Lower leg skin (tissue), 3 donors: ENCODE results near the gene NIPAL3.

Experiments
- CTCF ChIP-seq, 3 donors: fragments of 450-650 bp; IDR thresholded peaks; one replicate each; pipeline ENCODE4 v1.5.1; 2016; ENCODE audit warnings: antibody characterized with exemption in 3 of 3, mild to moderate bottlenecking in 3 of 3, moderate library complexity in 2 of 3
- POLR2A ChIP-seq, 2 donors: fragments of 450-650 bp; IDR thresholded peaks; one replicate each; pipeline ENCODE4 v1.6.1; 2016 to 2017; ENCODE audit warnings: antibody characterized with exemption in 2 of 2, mild to moderate bottlenecking in 1 of 2, moderate library complexity in 1 of 2

- TF ChIP-seq POLR2A (IDR thresholded peaks at IDR 0.05) (no peak), CTCF (IDR thresholded peaks at IDR 0.05) (no peak)
Measured at GRCh38 chr1:24481843-24482610, 66.4 kb downstream of the NIPAL3 start.
